ENCODE results near the gene ZNF697. TPM values are rescaled to one million over a fixed set of nuclear protein-coding genes. Genes with fewer than 3 reads are reported as not detected.

Gene ZNF697
- total and polyA plus RNA-seq, 2 of the 4 experiments (the other 2 are of a cell fraction), result 6.2 to 10.2 TPM

- no peak overlapping the region for H3K56ac ChIP-seq (ENCODE audit: extremely low read depth, insufficient read depth, low read length)
- no peaks in the 10 kb centered on the region for H3K79me1 ChIP-seq (ENCODE audit: low read depth in 1 of 2, low read length in 2 of 2)
- no TSS peak for BruUV-seq (replicated peaks)
- H4K91ac ChIP-seq (ENCODE audit: insufficient read depth, low read depth, low read length), result no peak overlapping the region
- no peaks in the 10 kb centered on the region for H3K9me1 ChIP-seq (ENCODE audit: insufficient read depth, low read length)
- ChIA-PET CTCF (no interaction called here), POLR2A (ENCODE audit: unreplicated experiment) (no interaction called here)
- H3K14ac ChIP-seq (replicated peaks; ENCODE audit: low read depth, low read length), result no peak overlapping the region
- TF ChIP-seq CHD1 (IDR thresholded peaks at IDR 0.05; ENCODE audit: low read depth, low read length) (no peak), BHLHE40 (IDR thresholded peaks at IDR 0.05; ENCODE audit: low read depth, low read length) (no peak), NFE2L2 (IDR thresholded peaks at IDR 0.05; ENCODE audit: low read depth, low read length) (no peak), CEBPB (IDR thresholded peaks at IDR 0.05; ENCODE audit: low read depth, low read length) (no peak), RFX5 (IDR thresholded peaks at IDR 0.05; ENCODE audit: low read depth, low read length) (no peak), MXI1 (IDR thresholded peaks at IDR 0.05; ENCODE audit: borderline replicate concordance, low read depth, low read length) (no peak), SMC3 (IDR thresholded peaks at IDR 0.05; ENCODE audit: low read depth, low read length) (no peak), FOS (IDR thresholded peaks at IDR 0.05; ENCODE audit: low read depth, low read length) (no peak), MAZ (IDR thresholded peaks at IDR 0.05; ENCODE audit: borderline replicate concordance, low read depth, low read length) (no peak), RCOR1 (IDR thresholded peaks at IDR 0.05; ENCODE audit: insufficient replicate concordance, low read length) (no peak), MAFK (IDR thresholded peaks at IDR 0.05; ENCODE audit: low read depth, low read length) (no peak), POLR2A (IDR thresholded peaks at IDR 0.05; ENCODE audit: low read depth, low read length) (no peak), RAD21 (IDR thresholded peaks at IDR 0.05; ENCODE audit: low read length) (no peak)
- TF ChIP-seq, protein P1, sequence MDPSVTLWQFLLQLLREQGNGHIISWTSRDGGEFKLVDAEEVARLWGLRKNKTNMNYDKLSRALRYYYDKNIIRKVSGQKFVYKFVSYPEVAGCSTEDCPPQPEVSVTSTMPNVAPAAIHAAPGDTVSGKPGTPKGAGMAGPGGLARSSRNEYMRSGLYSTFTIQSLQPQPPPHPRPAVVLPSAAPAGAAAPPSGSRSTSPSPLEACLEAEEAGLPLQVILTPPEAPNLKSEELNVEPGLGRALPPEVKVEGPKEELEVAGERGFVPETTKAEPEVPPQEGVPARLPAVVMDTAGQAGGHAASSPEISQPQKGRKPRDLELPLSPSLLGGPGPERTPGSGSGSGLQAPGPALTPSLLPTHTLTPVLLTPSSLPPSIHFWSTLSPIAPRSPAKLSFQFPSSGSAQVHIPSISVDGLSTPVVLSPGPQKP (IDR thresholded peaks at IDR 0.05; ENCODE audit: borderline replicate concordance, low read depth, low read length), result no peak
- TF ChIP-seq, protein P2, sequence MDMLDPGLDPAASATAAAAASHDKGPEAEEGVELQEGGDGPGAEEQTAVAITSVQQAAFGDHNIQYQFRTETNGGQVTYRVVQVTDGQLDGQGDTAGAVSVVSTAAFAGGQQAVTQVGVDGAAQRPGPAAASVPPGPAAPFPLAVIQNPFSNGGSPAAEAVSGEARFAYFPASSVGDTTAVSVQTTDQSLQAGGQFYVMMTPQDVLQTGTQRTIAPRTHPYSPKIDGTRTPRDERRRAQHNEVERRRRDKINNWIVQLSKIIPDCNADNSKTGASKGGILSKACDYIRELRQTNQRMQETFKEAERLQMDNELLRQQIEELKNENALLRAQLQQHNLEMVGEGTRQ (IDR thresholded peaks at IDR 0.05; ENCODE audit: low read depth, low read length), result no peak
- TF ChIP-seq, protein P3, sequence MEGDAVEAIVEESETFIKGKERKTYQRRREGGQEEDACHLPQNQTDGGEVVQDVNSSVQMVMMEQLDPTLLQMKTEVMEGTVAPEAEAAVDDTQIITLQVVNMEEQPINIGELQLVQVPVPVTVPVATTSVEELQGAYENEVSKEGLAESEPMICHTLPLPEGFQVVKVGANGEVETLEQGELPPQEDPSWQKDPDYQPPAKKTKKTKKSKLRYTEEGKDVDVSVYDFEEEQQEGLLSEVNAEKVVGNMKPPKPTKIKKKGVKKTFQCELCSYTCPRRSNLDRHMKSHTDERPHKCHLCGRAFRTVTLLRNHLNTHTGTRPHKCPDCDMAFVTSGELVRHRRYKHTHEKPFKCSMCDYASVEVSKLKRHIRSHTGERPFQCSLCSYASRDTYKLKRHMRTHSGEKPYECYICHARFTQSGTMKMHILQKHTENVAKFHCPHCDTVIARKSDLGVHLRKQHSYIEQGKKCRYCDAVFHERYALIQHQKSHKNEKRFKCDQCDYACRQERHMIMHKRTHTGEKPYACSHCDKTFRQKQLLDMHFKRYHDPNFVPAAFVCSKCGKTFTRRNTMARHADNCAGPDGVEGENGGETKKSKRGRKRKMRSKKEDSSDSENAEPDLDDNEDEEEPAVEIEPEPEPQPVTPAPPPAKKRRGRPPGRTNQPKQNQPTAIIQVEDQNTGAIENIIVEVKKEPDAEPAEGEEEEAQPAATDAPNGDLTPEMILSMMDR (conservative IDR thresholded peaks at IDR 0.05; ENCODE audit: low read depth, low read length), result no peak
- no CpG with 5 or more reads among the region's 3 CpGs for WGBS, 2 experiments (ENCODE audit: extremely low coverage in 2 of 2, insufficient read length in 1 of 2)
- no peak overlapping the region for H2BK5ac ChIP-seq (ENCODE audit: low read depth, low read length, poor library complexity, severe bottlenecking)
- H4K20me1 ChIP-seq (ENCODE audit: insufficient read depth, low read length), result no peaks in the 10 kb centered on the region
- no peaks in the 10 kb centered on the region for H3K4me1 ChIP-seq (ENCODE audit: control insufficient read depth, insufficient read depth, low read length)
- intact Hi-C loops (cut with micrococcal nuclease) (no loop called here), dilution Hi-C loops (cut with HindIII; ENCODE audit: low sequenced_read_pairs, unreplicated experiment) (no loop called here), in situ Hi-C loops (cut with MboI; ENCODE audit: low sequenced_read_pairs) (no loop called here)
- no peak overlapping the region for H3K4me2 ChIP-seq (ENCODE audit: low read depth, low read length)
- DNase-seq (no peak), ATAC-seq (ENCODE audit: low read depth) (no peak)
- no peak overlapping the region for H3K27ac ChIP-seq (ENCODE audit: insufficient read depth, low read length)
- H3K4me3 ChIP-seq (ENCODE audit: insufficient read depth, low read depth, low read length), result no peak overlapping the region
- no peak overlapping the region for H4K5ac ChIP-seq (ENCODE audit: low read depth, low read length)
- no peak overlapping the region for H2AK9ac ChIP-seq (replicated peaks; ENCODE audit: low read depth, low read length, poor library complexity)
- H2AFZ ChIP-seq (replicated peaks; ENCODE audit: low read length, poor library complexity), result no peak overlapping the region
- no peak overlapping the region for H3K18ac ChIP-seq (ENCODE audit: low read depth, low read length)
- no peak overlapping the region for H3K4ac ChIP-seq (ENCODE audit: low read depth, low read length)
- no peaks in the 10 kb centered on the region for H3K36me3 ChIP-seq (ENCODE audit: control insufficient read depth, insufficient read depth, low read length)
- H3K9me3 ChIP-seq (ENCODE audit: control insufficient read depth, insufficient read depth, low read length), result no peaks in the 10 kb centered on the region
- no peak overlapping the region for H2BK120ac ChIP-seq (ENCODE audit: low read depth, low read length)
- H4K8ac ChIP-seq (ENCODE audit: low read depth in 2 of 2, low read length in 2 of 2), result no peak overlapping the region
- H3K27me3 ChIP-seq (ENCODE audit: control insufficient read depth, insufficient read depth, low read length), result peaks cover 14% of the 10 kb centered on the region
- no peak overlapping the region for H3K23ac ChIP-seq (ENCODE audit: low read depth, low read length)
- no peak overlapping the region for H3K9ac ChIP-seq (ENCODE audit: low read depth, low read length)
- H2AK5ac ChIP-seq (ENCODE audit: low read depth, low read length), result no peak overlapping the region
- no peak overlapping the region for H2BK15ac ChIP-seq (ENCODE audit: low read depth, low read length)
- no peak overlapping the region for H2BK20ac ChIP-seq (ENCODE audit: low read depth, low read length)
Measured at GRCh38 chr1:119587341-119587740, 60.7 kb downstream of the ZNF697 start.

All from IMR-90 (cell line).